Measurements from ENCODE around the gene VPS13D.

GRCh38 chr1:12339811-12340543 lies 110.1 kb downstream of the VPS13D start:
- no peak for TF ChIP-seq SMC3 (IDR thresholded peaks at IDR 0.05; ENCODE audit: low read depth, low read length)
- TF ChIP-seq CTCF (IDR thresholded peaks at IDR 0.05) = no peak
- TF ChIP-seq, protein P1, sequence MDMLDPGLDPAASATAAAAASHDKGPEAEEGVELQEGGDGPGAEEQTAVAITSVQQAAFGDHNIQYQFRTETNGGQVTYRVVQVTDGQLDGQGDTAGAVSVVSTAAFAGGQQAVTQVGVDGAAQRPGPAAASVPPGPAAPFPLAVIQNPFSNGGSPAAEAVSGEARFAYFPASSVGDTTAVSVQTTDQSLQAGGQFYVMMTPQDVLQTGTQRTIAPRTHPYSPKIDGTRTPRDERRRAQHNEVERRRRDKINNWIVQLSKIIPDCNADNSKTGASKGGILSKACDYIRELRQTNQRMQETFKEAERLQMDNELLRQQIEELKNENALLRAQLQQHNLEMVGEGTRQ (IDR thresholded peaks at IDR 0.05; ENCODE audit: borderline replicate concordance, low read depth, low read length) = no peak
- TF ChIP-seq YY1 (IDR thresholded peaks at IDR 0.05; ENCODE audit: low read depth) = no peak
- peak in 1 of 2 experiments; percentile 46; a peak in 1 of 4 replicates for TF ChIP-seq EP300 (IDR thresholded peaks at IDR 0.05; ENCODE audit: borderline replicate concordance in 1 of 2, low read depth in 1 of 2, low read length in 1 of 2)
- TF ChIP-seq, protein P2, sequence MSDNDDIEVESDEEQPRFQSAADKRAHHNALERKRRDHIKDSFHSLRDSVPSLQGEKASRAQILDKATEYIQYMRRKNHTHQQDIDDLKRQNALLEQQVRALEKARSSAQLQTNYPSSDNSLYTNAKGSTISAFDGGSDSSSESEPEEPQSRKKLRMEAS (IDR thresholded peaks at IDR 0.05; ENCODE audit: low read depth) = no peak

Measured in SK-N-SH (cell line).